SK-N-MC (cell line): Measurements from ENCODE around the gene DOCK10.

Experiments used
- DNase-seq: peaks from one replicate; pipeline ENCODE4 v3.0.0-alpha.2; 2011; ENCODE audit warnings: low read depth, low spot score
- H3K27ac ChIP-seq: fragments of 200-600 bp; sonication (generic); 2 replicates; pipeline ENCODE4 v1.5.1; 2016; ENCODE audit warnings: mixed run types
- H3K36me3 ChIP-seq: fragments of 200-600 bp; sonication (generic); 2 replicates; pipeline ENCODE4 v1.6.1; 2017; ENCODE audit warnings: antibody characterized with exemption, low read length, mixed read lengths; ENCODE audit not compliant: insufficient read depth
- H3K4me3 ChIP-seq: fragments of 200-600 bp; sonication (generic); 2 replicates; pipeline ENCODE4 v1.5.1; 2016
- H3K9ac ChIP-seq: fragments of 200-600 bp; sonication (generic); 2 replicates; pipeline ENCODE4 v1.8.0; 2017; ENCODE audit warnings: mixed run types, mixed read lengths; ENCODE audit not compliant: insufficient read length
- H3K9me3 ChIP-seq: fragments of 200-600 bp; sonication (generic); 2 replicates; pipeline ENCODE4 v1.6.1; 2017; ENCODE audit warnings: low read depth, mild to moderate bottlenecking, antibody characterized with exemption, low read length, moderate library complexity, mixed read lengths
- EZH2 ChIP-seq: fragments of 200-600 bp; sonication (generic); IDR thresholded peaks from one replicate; pipeline ENCODE4 v1.6.1; 2017; ENCODE audit warnings: antibody characterized with exemption
- FOXP2 ChIP-seq: optimal IDR thresholded peaks from 2 replicates; pipeline ENCODE3; 2011; ENCODE audit warnings: mild to moderate bottlenecking, moderate library complexity; ENCODE audit not compliant: insufficient read depth; ENCODE audit errors: extremely low read length, control extremely low read depth

DOCK10 gene

GRCh38 chr2:224716201-224716600, 326.1 kb downstream of the DOCK10 start, which contains the start of gene CCDC195:
Gene CCDC195, minus strand, starts transcription at chr2:224716365. Its CDS starts 0 bp downstream, at chr2:224716365.
- H3K9me3 ChIP-seq, result no peaks in the 10 kb centered on the region
- DNase-seq, result no peak
- TF ChIP-seq EZH2 (no peak), FOXP2 (no peak)
- H3K4me3 ChIP-seq, result no peak within 1 kb of the TSS
- H3K36me3 ChIP-seq, result no peaks in the 10 kb centered on the region
- no peak within 1 kb of the TSS for H3K27ac ChIP-seq
- no peak within 1 kb of the TSS for H3K9ac ChIP-seq
